Fibroblast of lung (primary cell): ENCODE results near the gene FTO. TPM values are rescaled to one million over a fixed set of nuclear protein-coding genes. Genes with fewer than 3 reads are reported as not detected.
A peak's percentile ranks its signal among the peaks of the same experiment; 100 is the strongest.

ENCODE experiments used
- DNase-seq, 2 donors: peaks; one replicate each; pipeline versions ENCODE4 v3.0.0 to v3.0.0-alpha.2; 2010; ENCODE audit warnings: low read depth in 2 of 2
- H2AFZ ChIP-seq: 2 replicates; pipeline ENCODE4 v1.5.1; 2012; ENCODE audit warnings: low read length, control low read depth, inconsistent platforms
- H3K27ac ChIP-seq: 2 replicates; pipeline ENCODE4 v1.5.1; 2011; ENCODE audit warnings: low read length, control low read depth; ENCODE audit not compliant: insufficient read depth
- H3K27me3 ChIP-seq: 2 replicates; pipeline ENCODE4 v1.5.1; 2011; ENCODE audit warnings: mild to moderate bottlenecking, low read length; ENCODE audit not compliant: control insufficient read depth, insufficient read depth
- H3K36me3 ChIP-seq: 2 replicates; pipeline ENCODE4 v1.5.1; 2011; ENCODE audit warnings: low read length; ENCODE audit not compliant: control insufficient read depth, insufficient read depth
- H3K4me1 ChIP-seq: 2 replicates; pipeline ENCODE4 v1.5.1; 2011; ENCODE audit warnings: low read length; ENCODE audit not compliant: control insufficient read depth, insufficient read depth; ENCODE audit errors: extremely low read depth
- H3K4me2 ChIP-seq: 2 replicates; pipeline ENCODE4 v1.5.1; 2011; ENCODE audit warnings: low read length, control low read depth; ENCODE audit not compliant: insufficient read depth; ENCODE audit errors: extremely low read depth
- H3K4me3 ChIP-seq, 4 experiments: fragments of 200-600 bp in 1 of 4; sonication (generic) in 1 of 4; replicated peaks in 1 of 4; 2 replicates each; pipeline ENCODE4 v1.5.1; 2011 to 2016; ENCODE audit warnings: low read length in 4 of 4, low read depth in 3 of 4, mild to moderate bottlenecking in 3 of 4, control low read depth in 2 of 4, inconsistent platforms in 1 of 4, mixed read lengths in 1 of 4; ENCODE audit not compliant: insufficient read depth in 1 of 4; ENCODE audit errors: control extremely low read depth in 1 of 4
- H3K79me2 ChIP-seq: 2 replicates; pipeline ENCODE4 v1.5.1; 2012; ENCODE audit warnings: mild to moderate bottlenecking, low read length, inconsistent platforms; ENCODE audit not compliant: control insufficient read depth, insufficient read depth
- H3K9ac ChIP-seq: 2 replicates; pipeline ENCODE4 v1.5.1; 2011; ENCODE audit warnings: mild to moderate bottlenecking, low read length, control low read depth; ENCODE audit not compliant: insufficient read depth
- H3K9me3 ChIP-seq: 2 replicates; pipeline ENCODE4 v1.5.1; 2012; ENCODE audit warnings: low read depth, low read length; ENCODE audit not compliant: control insufficient read depth, insufficient read depth
- H4K20me1 ChIP-seq: 2 replicates; pipeline ENCODE4 v1.5.1; 2011; ENCODE audit warnings: low read length; ENCODE audit not compliant: control insufficient read depth, insufficient read depth; ENCODE audit errors: extremely low read depth
- EZH2 ChIP-seq: IDR thresholded peaks from 2 replicates; pipeline ENCODE4 v1.5.1; 2012; ENCODE audit warnings: low read length, control low read depth, mild to moderate bottlenecking; ENCODE audit errors: missing control alignments
- polyA plus RNA-seq, 2 donors: library from polyadenylated mRNA; depleted of rRNA in 1 of 2; stranded (reverse) in 1 of 2; unstranded in 1 of 2; fragments of >200 nt; gene quantifications; 2 replicates each; pipeline ENCODE4 v1.2.1, GENCODE V29; 2011 to 2012; ENCODE audit warnings: missing spikeins in 1 of 2
- total RNA-seq: library from RNA; depleted of rRNA; stranded (reverse); fragments of >200 nt; gene quantifications from 2 replicates; pipeline ENCODE4 v1.2.1, GENCODE V29; 2014
- TF ChIP-seq, protein P1 (sequence below), 2 donors: IDR thresholded peaks in 1 of 2; conservative IDR thresholded peaks in 1 of 2; 1 replicate in 1 of 2; 2 replicates in 1 of 2; pipeline ENCODE4 v1.5.1; 2011 to 2012; ENCODE audit warnings: low read length in 2 of 2, control low read depth in 1 of 2, inconsistent platforms in 1 of 2, low read depth in 1 of 2, mild to moderate bottlenecking in 1 of 2

Gene FTO
- total and polyA plus RNA-seq, 2 donors (not counting 1 experiment from before 2014, with no cell fraction given): 61.1 to 97.6 TPM

DNA sequence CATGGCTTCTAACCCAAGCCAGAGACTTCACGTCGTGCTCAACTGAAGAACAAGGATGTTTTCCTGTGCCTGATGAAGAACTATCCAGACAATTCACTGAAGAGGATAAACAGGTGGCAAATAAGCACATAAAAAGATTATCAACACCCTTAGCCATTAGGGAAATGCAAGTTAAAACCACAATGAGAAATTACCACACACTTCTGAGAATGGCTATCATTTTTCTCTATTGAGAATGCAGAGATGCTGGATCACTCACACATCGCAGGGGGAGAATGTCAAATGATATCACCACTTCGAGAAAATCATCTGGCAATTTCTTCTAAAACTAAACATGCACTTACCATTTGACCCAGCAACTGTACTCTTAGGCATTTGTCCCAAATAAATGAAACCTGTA lies 419.8 kb downstream of the FTO start:
- no peak overlapping the region for H3K27ac ChIP-seq
- no peak overlapping the region for H2AFZ ChIP-seq
- no peaks in the 10 kb centered on the region for H3K36me3 ChIP-seq
- no peaks in the 10 kb centered on the region for H3K4me1 ChIP-seq
- peak in 1 of 2 donors; percentile 21 for DNase-seq
- H3K4me3 ChIP-seq: no peak overlapping the region
- H3K9me3 ChIP-seq: no peaks in the 10 kb centered on the region
- no peak overlapping the region for H3K9ac ChIP-seq
- TF ChIP-seq EZH2: no peak
- TF ChIP-seq, protein P1, sequence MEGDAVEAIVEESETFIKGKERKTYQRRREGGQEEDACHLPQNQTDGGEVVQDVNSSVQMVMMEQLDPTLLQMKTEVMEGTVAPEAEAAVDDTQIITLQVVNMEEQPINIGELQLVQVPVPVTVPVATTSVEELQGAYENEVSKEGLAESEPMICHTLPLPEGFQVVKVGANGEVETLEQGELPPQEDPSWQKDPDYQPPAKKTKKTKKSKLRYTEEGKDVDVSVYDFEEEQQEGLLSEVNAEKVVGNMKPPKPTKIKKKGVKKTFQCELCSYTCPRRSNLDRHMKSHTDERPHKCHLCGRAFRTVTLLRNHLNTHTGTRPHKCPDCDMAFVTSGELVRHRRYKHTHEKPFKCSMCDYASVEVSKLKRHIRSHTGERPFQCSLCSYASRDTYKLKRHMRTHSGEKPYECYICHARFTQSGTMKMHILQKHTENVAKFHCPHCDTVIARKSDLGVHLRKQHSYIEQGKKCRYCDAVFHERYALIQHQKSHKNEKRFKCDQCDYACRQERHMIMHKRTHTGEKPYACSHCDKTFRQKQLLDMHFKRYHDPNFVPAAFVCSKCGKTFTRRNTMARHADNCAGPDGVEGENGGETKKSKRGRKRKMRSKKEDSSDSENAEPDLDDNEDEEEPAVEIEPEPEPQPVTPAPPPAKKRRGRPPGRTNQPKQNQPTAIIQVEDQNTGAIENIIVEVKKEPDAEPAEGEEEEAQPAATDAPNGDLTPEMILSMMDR (conservative IDR thresholded peaks at IDR 0.05 in 1 of 2, IDR thresholded peaks at IDR 0.05 in 1 of 2; ENCODE audit: low read depth in 1 of 2, low read length in 2 of 2): no peak
- no peaks in the 10 kb centered on the region for H3K27me3 ChIP-seq
- H4K20me1 ChIP-seq: no peaks in the 10 kb centered on the region
- H3K79me2 ChIP-seq: no peaks in the 10 kb centered on the region
- H3K4me2 ChIP-seq: no peak overlapping the region

DNA sequence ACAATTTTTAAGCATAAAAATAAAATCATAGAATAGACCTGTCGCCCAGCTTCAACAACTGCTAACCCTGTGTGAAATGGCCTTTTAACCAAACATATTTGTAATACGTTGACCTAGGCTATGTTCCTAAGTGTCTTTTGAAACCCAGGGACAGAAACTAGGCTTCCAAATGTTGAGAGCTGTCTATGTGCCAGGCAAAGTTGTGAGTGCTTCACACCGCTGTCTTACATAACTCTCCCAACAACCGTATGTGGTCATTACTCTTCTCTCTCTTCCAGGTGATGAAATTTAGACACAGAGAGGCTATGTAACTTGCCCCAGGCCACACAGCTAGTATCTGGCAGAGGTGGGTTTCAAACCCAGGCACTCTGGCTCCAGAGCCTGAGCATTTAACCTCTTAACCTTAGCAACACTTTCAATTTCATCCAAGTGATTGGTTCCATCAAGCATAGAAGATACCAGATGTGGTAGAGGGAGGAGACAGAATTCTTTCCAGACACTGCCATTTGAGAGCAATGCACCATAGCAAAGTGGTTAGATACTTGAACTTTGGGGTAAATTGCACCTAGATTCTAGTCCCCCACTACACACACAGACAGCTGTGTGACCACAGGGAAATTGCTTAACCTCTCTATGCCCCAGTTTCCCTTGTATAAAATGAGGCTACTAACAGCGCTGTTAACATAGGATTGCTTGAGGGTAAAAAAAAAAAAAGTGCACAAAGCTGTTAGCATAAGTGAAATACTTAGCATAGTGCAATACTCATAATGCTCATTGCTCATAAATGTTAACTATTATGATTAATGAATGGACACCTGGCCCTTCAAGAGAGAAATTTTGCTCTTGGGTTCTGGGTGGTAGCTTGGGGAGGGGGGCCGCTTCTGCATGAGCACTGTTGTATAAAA lies 422.0 kb downstream of the FTO start:
- H3K27me3 ChIP-seq: no peaks in the 10 kb centered on the region
- H3K79me2 ChIP-seq: no peaks in the 10 kb centered on the region
- H3K4me3 ChIP-seq: no peak overlapping the region
- no peaks in the 10 kb centered on the region for H3K4me1 ChIP-seq
- H3K27ac ChIP-seq: no peak overlapping the region
- H3K4me2 ChIP-seq: no peak overlapping the region
- no peaks in the 10 kb centered on the region for H3K36me3 ChIP-seq
- no peak for DNase-seq
- TF ChIP-seq EZH2: no peak
- TF ChIP-seq, protein P1 (conservative IDR thresholded peaks at IDR 0.05 in 1 of 2, IDR thresholded peaks at IDR 0.05 in 1 of 2; ENCODE audit: low read depth in 1 of 2, low read length in 2 of 2): no peak
- no peak overlapping the region for H3K9ac ChIP-seq
- H2AFZ ChIP-seq: no peak overlapping the region
- no peaks in the 10 kb centered on the region for H3K9me3 ChIP-seq
- H4K20me1 ChIP-seq: no peaks in the 10 kb centered on the region

DNA sequence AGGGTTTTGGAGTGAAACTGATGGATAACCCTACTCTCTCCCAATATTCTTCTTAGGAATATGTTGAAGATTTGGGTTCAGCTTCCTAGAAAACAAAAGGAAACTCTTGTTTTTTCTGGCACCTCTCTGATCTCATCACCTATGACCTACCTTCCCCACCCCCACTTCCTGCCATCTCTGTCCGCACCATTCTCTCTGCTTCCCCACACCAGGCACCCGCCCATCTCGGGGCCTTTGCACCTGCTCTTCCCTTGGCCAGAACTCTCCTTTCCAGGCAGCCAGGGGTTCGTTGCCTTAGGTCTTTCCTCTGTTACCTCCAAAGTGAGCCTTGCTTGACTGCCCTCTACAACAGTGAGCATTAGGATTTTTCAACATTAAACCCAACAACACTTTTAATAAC lies 423.0 kb downstream of the FTO start:
- no peaks in the 10 kb centered on the region for H3K36me3 ChIP-seq
- no peak overlapping the region for H3K9ac ChIP-seq
- H3K79me2 ChIP-seq: no peaks in the 10 kb centered on the region
- H3K9me3 ChIP-seq: no peaks in the 10 kb centered on the region
- no peak overlapping the region for H2AFZ ChIP-seq
- no peak for DNase-seq
- TF ChIP-seq, protein P1 (conservative IDR thresholded peaks at IDR 0.05 in 1 of 2, IDR thresholded peaks at IDR 0.05 in 1 of 2; ENCODE audit: low read depth in 1 of 2, low read length in 2 of 2): no peak
- no peak for TF ChIP-seq EZH2
- H3K4me2 ChIP-seq: no peak overlapping the region
- H3K27me3 ChIP-seq: no peaks in the 10 kb centered on the region
- no peaks in the 10 kb centered on the region for H3K4me1 ChIP-seq
- no peaks in the 10 kb centered on the region for H4K20me1 ChIP-seq
- H3K27ac ChIP-seq: no peak overlapping the region
- no peak overlapping the region for H3K4me3 ChIP-seq
